ENCODE results near the gene SRSF8.

SRSF8 gene

GRCh38 chr11:95095858-95096587 is 29.3 kb downstream of the SRSF8 start:
- no peak for DNase-seq (ENCODE audit: low spot score)
- Histone ChIP-seq H3K27ac (peak overlapping the region in 1 of 2 donors; percentile 18), H3K4me3 (no peak overlapping the region)
- no peak for TF ChIP-seq CTCF (IDR thresholded peaks at IDR 0.05)

DNA sequence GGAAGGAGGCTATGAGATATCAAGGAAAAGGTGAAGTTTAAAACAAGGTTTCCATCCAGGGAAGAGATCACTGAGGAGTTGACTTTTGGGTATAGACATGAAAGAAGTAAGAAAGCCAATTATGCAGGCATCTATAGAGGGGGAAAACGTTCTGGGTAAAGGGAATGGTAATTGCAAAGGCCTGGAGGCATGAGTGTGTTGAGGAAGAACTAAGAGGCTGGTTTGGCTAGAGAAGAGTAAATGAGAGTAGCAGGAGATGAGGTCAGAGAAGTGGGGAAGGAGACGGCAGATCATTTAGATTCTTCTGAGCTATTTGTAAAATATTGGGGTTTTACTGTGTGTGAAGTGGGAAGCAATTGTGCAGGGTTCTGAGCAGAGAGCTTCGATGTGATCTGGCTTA is 30.5 kb downstream of the SRSF8 start:
- Histone ChIP-seq H3K27ac (no peak overlapping the region), H3K4me3 (no peak overlapping the region)
- TF ChIP-seq CTCF (IDR thresholded peaks at IDR 0.05), result no peak

DNA sequence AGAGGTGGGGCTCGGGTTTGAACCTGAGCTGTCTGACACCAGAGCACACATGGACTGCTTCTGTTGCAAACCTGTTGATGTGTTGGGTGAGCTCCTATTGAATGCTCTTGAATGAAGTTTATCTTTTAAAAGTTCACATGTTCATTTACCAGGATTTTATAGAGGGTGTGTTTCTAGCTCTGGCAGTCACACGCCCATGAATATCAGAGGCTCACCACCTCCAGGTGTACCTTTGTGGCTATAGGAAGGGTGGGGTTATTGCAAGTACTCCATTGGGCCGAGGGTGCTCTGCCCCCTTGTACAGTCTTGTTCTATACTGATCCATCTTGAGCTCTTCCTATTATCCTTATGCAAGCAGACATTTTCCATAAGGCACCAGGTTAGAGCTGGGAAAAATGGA is 32.1 kb downstream of the SRSF8 start:
- no peak for TF ChIP-seq CTCF (IDR thresholded peaks at IDR 0.05)
- no peak overlapping the region for H3K27ac ChIP-seq

More for the DNA sequence above, 30.5 kb downstream of the SRSF8 start:
- DNase-seq (ENCODE audit: low spot score), result no peak

DNA sequence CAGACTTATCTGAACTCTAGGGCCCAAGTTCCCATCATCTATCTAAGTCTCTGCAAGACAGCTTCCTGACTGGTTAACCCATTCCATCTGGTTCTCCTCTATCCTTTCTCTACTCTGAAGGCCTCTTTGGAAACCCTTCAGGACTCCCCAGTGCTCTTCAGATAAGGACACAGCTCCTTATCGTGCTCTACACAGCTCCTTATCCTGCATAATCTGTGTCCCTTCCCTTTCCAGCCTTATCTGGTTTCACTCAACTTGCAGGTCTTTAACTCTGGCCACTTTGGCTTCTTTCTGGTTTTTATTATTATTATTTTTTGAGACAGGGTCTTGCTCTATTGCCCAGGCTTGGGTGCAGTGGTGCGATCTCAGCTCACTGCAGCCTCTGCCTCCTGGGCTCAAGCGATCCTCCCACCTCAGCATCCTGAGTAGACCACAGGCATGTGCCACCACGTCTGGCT is 33.5 kb downstream of the SRSF8 start:
- no peak for DNase-seq (ENCODE audit: low spot score)
- no peak for TF ChIP-seq CTCF (IDR thresholded peaks at IDR 0.05)
- H3K4me3 ChIP-seq, result no peak overlapping the region
- no peak overlapping the region for H3K27ac ChIP-seq

More for the DNA sequence above, 32.1 kb downstream of the SRSF8 start:
- no peak overlapping the region for H3K4me3 ChIP-seq
- DNase-seq (ENCODE audit: low spot score), result no peak

- DNase-seq (ENCODE audit: low spot score), result no peak
- H3K4me3 ChIP-seq, result no peak overlapping the region
- no peak overlapping the region for H3K27ac ChIP-seq
- TF ChIP-seq CTCF (IDR thresholded peaks at IDR 0.05), result no peak
Measured at GRCh38 chr11:95100856-95101507, 34.3 kb downstream of the SRSF8 start.

GRCh38 chr11:95101935-95102334 is 35.2 kb downstream of the SRSF8 start:
- Histone ChIP-seq H3K4me3 (no peak overlapping the region), H3K27ac (no peak overlapping the region)
- no peak for DNase-seq (ENCODE audit: low spot score)
- TF ChIP-seq CTCF (IDR thresholded peaks at IDR 0.05), result no peak

DNA sequence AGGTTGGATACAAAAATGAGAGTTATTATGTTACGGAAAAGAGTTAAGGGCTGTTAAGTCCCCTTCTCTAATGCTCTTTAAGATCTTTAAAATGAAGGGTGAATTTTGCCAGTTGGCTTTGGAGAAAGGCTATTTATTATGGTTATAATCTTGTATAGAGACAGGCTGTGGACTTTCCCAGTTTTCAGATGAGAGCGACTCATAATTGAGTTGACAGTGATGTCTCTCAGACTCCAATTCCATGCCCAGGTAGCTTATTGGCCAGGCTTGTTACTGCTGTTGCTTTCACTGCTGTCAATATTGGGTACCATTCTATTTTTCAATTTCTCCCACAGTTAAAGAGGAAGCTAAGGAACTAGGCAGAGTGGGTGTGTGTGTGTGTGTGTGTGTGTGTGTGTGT is 36.0 kb downstream of the SRSF8 start:
- no peak overlapping the region for H3K27ac ChIP-seq
- TF ChIP-seq CTCF (IDR thresholded peaks at IDR 0.05), result no peak

More for the DNA sequence above, 36.0 kb downstream of the SRSF8 start:
- no peak for DNase-seq (ENCODE audit: low spot score)
- H3K4me3 ChIP-seq, result no peak overlapping the region

Data from coronary artery (tissue), 2 donors.